Forelimb muscle (tissue), 1 donor: ENCODE measurements around the gene SESN1. TPM values are rescaled to one million over a fixed set of nuclear protein-coding genes. Genes with fewer than 3 reads are reported as not detected.
"Not testable (repeated sequence)": the region's sequence is repeated elsewhere in the genome, so short reads cannot be mapped to it uniquely, and the experiment has no call there.

Experiments used
- DNase-seq: peaks from one replicate; pipeline ENCODE4 v3.0.0-alpha.2; 2013; ENCODE audit warnings: low read depth
- polyA plus RNA-seq: library from polyadenylated mRNA; unstranded; fragments of 120-200 nt; gene quantifications from one replicate; pipeline ENCODE4 v1.2.1, GENCODE V29; 2013; ENCODE audit not compliant: insufficient read length

The SESN1 gene
- polyA plus RNA-seq = 49.9 TPM

GRCh38 chr6:109094416-109095035 is at the start of gene SESN1:
SESN1 (minus strand) TSS chr6:109094846; CDS start chr6:109094073, 773 bp downstream.
- DNase-seq = peak; percentile 82

DNA sequence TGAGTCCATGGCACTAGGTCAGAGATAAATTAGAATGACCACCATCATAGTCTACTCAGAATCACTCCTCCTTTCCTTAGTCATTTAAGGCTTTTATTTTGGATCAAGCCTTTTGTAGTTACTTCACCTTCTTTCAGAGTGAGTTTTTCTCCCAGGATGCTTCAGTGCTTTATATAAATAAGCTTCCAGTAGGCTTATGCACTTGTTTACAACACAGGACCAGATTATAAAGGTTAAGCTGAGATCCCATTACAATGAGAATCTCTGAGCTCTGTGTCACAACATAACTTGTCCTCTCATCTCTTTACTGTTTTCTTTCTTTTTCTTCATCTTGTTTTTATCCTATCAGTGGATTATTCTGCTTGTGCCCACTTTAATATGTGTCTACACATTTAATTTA is 48.5 kb upstream of the SESN1 start:
- DNase-seq = no peak

GRCh38 chr6:109142067-109142466 is 47.4 kb upstream of the SESN1 start:
- DNase-seq = not testable (repeated sequence)

- no peak for DNase-seq
Measured at GRCh38 chr6:109139109-109139508, 44.5 kb upstream of the SESN1 start.

GRCh38 chr6:109136530-109136929 is 41.9 kb upstream of the SESN1 start:
- not testable (repeated sequence) for DNase-seq

GRCh38 chr6:109136039-109136438 is 41.4 kb upstream of the SESN1 start:
- not testable (repeated sequence) for DNase-seq

GRCh38 chr6:109135600-109135999 is 41.0 kb upstream of the SESN1 start:
- not testable (repeated sequence) for DNase-seq

DNA sequence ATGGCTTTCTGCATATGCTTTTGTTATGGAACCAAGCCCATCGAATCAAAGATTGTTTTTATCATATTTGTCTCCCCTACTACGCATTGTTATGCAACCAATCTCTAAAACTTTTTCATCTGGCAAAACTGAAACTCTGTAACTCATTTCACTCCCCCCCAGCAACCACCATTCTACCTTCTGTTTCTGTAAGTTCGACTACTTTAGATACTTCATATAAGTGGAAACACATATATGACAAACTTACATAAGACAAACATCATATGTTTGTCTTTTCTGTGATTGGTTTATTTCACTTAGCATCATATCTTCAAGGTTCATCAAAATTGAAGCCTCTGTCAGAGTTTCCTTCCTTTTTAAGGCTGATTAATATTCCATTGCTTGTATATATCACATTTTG is 35.4 kb upstream of the SESN1 start:
- no peak for DNase-seq

DNA sequence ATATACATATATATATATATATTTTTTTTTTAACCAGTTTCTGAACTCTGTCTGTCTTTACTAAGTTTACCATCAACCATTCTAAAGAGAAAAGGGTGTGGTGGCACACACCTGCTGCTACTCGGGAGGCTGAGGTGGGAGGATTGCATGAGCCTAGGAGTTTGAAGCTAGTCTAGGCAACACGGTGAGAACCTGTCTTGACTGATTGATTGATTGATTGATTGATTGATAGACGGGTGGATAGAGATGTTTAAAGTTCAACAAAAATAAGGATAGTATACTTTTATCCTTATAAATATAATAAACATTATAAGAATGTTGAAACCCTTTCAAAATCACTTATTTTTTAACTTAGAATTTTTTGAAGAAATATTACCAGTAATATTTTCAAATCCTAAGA is 30.9 kb upstream of the SESN1 start:
- no peak for DNase-seq

GRCh38 chr6:109124219-109124618 is 29.6 kb upstream of the SESN1 start:
- no peak for DNase-seq

GRCh38 chr6:109121411-109121810 is 26.8 kb upstream of the SESN1 start:
- no peak for DNase-seq

DNA sequence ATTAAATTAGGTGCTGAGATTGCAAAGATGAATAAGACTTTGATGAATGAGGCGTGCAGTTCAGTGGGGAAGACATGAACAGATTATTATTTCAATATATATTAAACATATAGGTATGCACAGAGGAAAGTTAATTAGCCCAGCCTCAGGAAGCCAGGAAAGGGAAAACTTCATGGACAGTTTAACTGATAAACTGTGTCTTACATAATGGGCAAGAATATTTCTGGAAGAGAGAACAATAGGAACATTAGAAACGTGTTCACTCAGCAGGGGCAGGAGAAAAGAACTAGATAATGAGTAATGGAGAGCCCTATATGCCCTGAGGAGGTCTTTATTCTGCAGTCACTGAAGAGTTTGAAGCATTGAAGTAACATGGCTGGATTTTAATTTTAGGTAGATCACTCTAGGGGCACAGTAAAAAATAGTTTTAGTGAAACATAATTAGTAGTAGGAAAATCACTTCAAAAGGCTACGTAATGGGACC is 24.3 kb upstream of the SESN1 start:
- no peak for DNase-seq

- no peak for DNase-seq
Measured at GRCh38 chr6:109118337-109118736, 23.7 kb upstream of the SESN1 start.

- DNase-seq = no peak
Measured at GRCh38 chr6:109117346-109118035, 22.8 kb upstream of the SESN1 start.

- DNase-seq = not testable (repeated sequence)
Measured at GRCh38 chr6:109112663-109113062, 18.0 kb upstream of the SESN1 start.

- not testable (repeated sequence) for DNase-seq
Measured at GRCh38 chr6:109109663-109110062, 15.0 kb upstream of the SESN1 start.

GRCh38 chr6:109105681-109106080 is 11.0 kb upstream of the SESN1 start:
- DNase-seq = no peak

DNA sequence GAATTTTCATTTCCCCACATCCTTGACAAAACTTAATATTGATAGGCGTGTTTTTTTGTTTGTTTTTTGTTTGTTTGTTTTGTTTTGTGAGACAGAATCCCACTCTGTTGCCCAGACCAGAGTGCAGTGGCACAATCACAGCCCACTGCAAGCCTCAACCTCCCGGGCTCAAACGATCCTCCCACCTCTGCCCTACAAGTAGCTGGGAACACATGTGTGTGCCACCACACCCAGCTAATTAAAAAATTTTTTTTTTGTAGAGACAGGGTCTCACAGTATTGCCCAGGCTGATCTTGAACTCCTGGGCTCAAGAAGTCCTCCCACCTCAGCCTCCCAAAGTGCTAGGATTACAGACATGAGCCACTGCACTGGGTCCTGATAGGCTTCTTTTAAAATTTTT is 9.9 kb upstream of the SESN1 start:
- no peak for DNase-seq

DNA sequence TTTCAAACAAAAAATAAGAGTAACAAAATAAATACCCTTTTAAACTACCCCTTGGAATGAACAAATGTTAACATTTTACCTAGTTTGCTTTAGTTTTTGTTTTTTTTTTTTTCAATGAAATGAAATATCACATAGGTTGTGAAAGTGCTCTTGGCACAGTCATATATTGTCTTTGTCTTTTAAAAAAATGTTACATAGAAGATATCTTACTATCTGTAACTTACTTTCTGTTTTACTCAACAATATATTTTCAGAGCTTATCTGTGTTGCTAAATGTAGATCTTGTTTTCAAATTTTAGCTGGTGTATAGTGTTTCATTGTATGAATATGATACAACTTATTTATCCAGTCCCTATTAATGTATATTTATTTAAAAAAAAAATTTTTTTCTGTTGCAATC is 9.3 kb upstream of the SESN1 start:
- DNase-seq = no peak

DNA sequence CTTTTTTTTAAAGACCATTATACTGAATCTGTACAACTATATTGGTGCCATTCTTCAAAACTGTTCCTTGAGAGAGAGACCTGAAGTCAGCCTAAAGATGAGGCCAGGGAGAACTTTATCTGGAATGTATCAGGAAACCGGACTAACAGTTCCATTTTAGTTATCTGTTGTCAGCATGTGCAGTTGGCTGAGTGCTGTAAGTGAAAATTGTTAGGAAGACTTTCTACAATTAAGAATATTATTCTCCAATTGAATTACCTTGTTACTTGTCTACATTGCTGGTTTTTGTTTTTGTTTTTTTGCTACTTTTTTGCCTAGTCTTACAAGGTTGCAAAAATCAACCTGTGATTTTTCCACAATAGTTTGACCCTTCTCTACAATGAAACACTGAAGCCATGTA is 8.1 kb upstream of the SESN1 start:
- no peak for DNase-seq

DNA sequence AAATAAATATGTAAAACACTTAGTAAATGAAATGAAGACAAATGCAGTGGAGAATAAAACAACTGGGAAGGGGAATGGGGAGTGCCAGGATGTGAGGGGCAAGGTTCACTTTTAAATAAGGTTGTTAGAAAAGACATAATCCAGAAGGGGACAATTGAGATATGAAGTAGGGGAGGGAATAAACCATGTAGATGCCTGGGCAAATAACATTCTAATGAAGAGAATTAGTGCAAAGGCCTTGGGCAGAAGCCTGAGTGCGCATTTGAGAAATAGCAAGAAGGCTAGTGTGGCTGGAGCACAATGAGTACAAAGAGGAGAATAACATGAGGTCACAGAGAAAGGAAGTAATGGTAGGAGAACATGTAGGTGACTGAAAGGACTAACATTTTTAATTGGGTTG is 3.0 kb upstream of the SESN1 start:
- no peak for DNase-seq

DNA sequence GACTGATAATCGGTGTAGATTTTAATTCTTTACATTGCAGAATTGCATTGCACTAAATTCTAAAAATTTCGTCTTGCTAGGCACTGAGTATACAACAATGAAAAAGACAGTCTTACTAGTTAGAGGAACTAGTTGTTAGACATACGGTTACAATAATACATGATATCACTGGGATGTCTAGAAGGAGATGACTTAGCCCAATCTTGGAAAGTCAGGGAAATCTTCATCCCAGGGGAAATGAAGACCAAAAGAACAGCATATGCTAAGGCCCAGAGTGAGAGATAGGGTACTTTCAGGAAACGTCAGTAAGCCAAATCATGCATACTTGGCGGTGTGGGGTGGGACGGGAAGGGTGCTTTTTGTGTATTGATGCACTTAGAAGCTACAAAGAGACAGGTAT is 1.6 kb upstream of the SESN1 start:
- no peak for DNase-seq

DNA sequence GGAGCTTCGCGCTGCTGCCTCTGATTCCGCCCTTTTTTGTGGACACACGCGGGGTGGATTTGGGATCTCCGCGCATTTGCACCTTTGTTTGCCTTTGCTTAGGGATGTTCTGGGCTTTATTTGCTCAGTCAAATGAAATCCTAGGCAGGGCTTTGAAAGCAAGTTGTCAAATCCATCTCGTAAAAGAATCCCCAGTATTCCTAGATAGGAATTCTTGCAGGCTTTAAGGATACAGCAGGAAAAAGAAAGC is 1.1 kb upstream of the SESN1 start:
- DNase-seq = no peak
